Heart left ventricle (tissue), 16 donors: ENCODE data around the gene TMEM91. TPM values are rescaled to one million over a fixed set of nuclear protein-coding genes. Genes with fewer than 3 reads are reported as not detected.

Source experiments
- ATAC-seq, 4 donors: fragments of 200-7000 bp; cut with Tn5 transposase; one replicate each; pipeline ENCODE4 v1.9.1; 2020 to 2022; ENCODE audit warnings: moderate library complexity in 4 of 4, mild to moderate bottlenecking in 3 of 4, moderate number of reproducible peaks in 1 of 4
- DNase-seq, 5 donors: peaks; one replicate each; pipeline ENCODE4 v3.0.0-alpha.2; 2020
- H3K27ac ChIP-seq, 12 donors: fragments of 200-600 bp; sonication (generic) in 4 of 12; one replicate each; pipeline versions ENCODE4 v1.5.0 to v1.8.0; 2016 to 2022; ENCODE audit warnings: mild to moderate bottlenecking in 2 of 12
- H3K27me3 ChIP-seq, 9 donors: fragments of 200-600 bp; sonication (generic) in 2 of 9; one replicate each; pipeline versions ENCODE4 v1.5.1 to v1.8.0; 2016 to 2022; ENCODE audit warnings: mild to moderate bottlenecking in 3 of 9
- H3K36me3 ChIP-seq, 9 donors: fragments of 200-600 bp; sonication (generic) in 2 of 9; one replicate each; pipeline versions ENCODE4 v1.5.0 to v1.8.0; 2018 to 2022; ENCODE audit warnings: mild to moderate bottlenecking in 2 of 9
- H3K4me1 ChIP-seq, 12 donors: fragments of 200-600 bp; sonication (generic) in 4 of 12; one replicate each; pipeline versions ENCODE4 v1.5.0 to v1.8.0; 2016 to 2022; ENCODE audit warnings: mild to moderate bottlenecking in 3 of 12
- H3K4me3 ChIP-seq, 12 donors: fragments of 200-600 bp; sonication (generic) in 4 of 12; one replicate each; pipeline versions ENCODE4 v1.5.0 to v1.8.0; 2017 to 2022; ENCODE audit warnings: mild to moderate bottlenecking in 9 of 12, moderate library complexity in 4 of 12
- H3K9me3 ChIP-seq, 12 donors: fragments of 200-600 bp; sonication (generic) in 4 of 12; one replicate each; pipeline versions ENCODE4 v1.5.0 to v1.8.0; 2016 to 2022; ENCODE audit warnings: mild to moderate bottlenecking in 1 of 12
- POLR2A ChIP-seq, 2 donors: fragments of 450-650 bp; IDR thresholded peaks; one replicate each; pipeline ENCODE4 v1.6.1; 2017; ENCODE audit warnings: antibody characterized with exemption in 2 of 2, mild to moderate bottlenecking in 2 of 2, moderate library complexity in 2 of 2
- WGBS, 4 donors: extraction: QIAGEN DNeasy Blood & Tissue Kit in 2 of 4; methylation state at CpG; one replicate each; pipeline versions ENCODE4 v1.1.5 to v1.1.7; 2013 to 2018; 5-methylcytosine and 5-hydroxymethylcytosine counted together
- intact Hi-C, 10 donors: fragments of 100-400 bp; cut with DNase I; formaldehyde crosslinking; loops; one replicate each; pipeline versions ENCODE4 v1.11.1 to v1.14.2; 2022
- polyA plus RNA-seq, 2 donors: library from polyadenylated mRNA; stranded (reverse); fragments of 200-250 nt; gene quantifications; one replicate each; pipeline ENCODE4 v1.2.3, GENCODE V29; 2013
- total RNA-seq, 9 donors: library from RNA; depleted of rRNA in 2 of 9; stranded (reverse); fragments of >200 nt in 2 of 9; fragmentation: NEBNext Ultra II Directional in 3 of 9; extraction: Animal tissue kit (Norgen Biotek cat#: 25700) in 3 of 9; gene quantifications; one replicate each; pipeline versions ENCODE4 v1.1.0 to v1.2.4, GENCODE V29; 2016 to 2023
- TF ChIP-seq, protein P1 (sequence below), 12 donors: fragments of 200-600 bp; sonication (generic) in 4 of 12; IDR thresholded peaks; one replicate each; pipeline versions ENCODE4 v1.5.0 to v1.8.0; 2018 to 2022; ENCODE audit warnings: antibody characterized with exemption in 12 of 12, mild to moderate bottlenecking in 5 of 12
- donor health status: ischemic (EF 13 %, LVEDD 7.1; RV severe dilation, severe dysfunction).
- donor health status: healthy with polysubstance abuse.
- donor health status: DM: no; HTN: yes; CAD: no.
- donor health status: DM: no; HTN: no; CAD: no.
- donor health status: ischemic (EF 25% LVEDD 6.9; RV normal size, moderate dysfunction).
- donor health status: ischemic (EF 25% LVEDD 5.7; RV mildly dilated, moderate dysfunction).
- donor health status: healthy.
- donor health status: DM: yes; HTN: yes; CAD: no.
- donor health status: ischemic (EF 35%, LVEDD 5.7; RV mildly dilated, moderate dysfunction).
- donor health status: nonischemic (EF 11% LVEDD 7.7; RV severe dilation, severe dysfunction).
- donor health status: DM: yes; HTN: yes; CAD: no.
- donor health status: PGD.
- donor health status: ischemic (EF 29% LVEDD 5.4; RV normal size, mild dysfunction).
- donor health status: nonischemic (EF 23%, LVEDD 6.1; RV moderate dilation, normal function).

Gene TMEM91
- total and polyA plus RNA-seq, 11 donors: 1.0 to 6.7 (median 2.5) TPM

DNA sequence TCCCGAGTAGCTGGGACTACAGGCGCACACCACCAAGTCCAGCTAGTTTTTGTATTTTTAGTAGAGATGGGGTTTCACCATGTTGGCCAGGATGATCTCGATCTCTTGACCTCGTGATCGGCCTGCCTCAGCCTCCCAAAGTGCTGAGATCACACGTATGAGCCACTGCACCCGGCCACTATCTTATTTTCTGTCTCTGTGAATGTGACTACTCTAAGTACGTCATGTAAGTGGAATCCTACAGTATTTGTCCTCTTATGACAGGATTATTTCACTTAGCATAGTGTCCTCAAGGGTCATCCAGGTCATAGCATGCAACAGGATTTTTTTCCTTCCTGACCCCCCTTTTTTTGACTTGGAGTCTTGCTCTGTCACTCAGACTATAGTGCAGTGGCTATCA lies 4.8 kb upstream of the TMEM91 start:
- DNase-seq (no peak), ATAC-seq (no peak)
- Histone ChIP-seq H3K27me3 (no peaks in the 10 kb centered on the region), H3K36me3 (peaks cover 0 to 3% (median 0%) of the 10 kb centered on the region in 9 donors), H3K9me3 (no peaks in the 10 kb centered on the region), H3K4me3 (no peak overlapping the region), H3K27ac (no peak overlapping the region), H3K4me1 (peaks cover 0 to 49% (median 19%) of the 10 kb centered on the region in 12 donors)
- intact Hi-C loops: no loop called here
- TF ChIP-seq, protein P1, sequence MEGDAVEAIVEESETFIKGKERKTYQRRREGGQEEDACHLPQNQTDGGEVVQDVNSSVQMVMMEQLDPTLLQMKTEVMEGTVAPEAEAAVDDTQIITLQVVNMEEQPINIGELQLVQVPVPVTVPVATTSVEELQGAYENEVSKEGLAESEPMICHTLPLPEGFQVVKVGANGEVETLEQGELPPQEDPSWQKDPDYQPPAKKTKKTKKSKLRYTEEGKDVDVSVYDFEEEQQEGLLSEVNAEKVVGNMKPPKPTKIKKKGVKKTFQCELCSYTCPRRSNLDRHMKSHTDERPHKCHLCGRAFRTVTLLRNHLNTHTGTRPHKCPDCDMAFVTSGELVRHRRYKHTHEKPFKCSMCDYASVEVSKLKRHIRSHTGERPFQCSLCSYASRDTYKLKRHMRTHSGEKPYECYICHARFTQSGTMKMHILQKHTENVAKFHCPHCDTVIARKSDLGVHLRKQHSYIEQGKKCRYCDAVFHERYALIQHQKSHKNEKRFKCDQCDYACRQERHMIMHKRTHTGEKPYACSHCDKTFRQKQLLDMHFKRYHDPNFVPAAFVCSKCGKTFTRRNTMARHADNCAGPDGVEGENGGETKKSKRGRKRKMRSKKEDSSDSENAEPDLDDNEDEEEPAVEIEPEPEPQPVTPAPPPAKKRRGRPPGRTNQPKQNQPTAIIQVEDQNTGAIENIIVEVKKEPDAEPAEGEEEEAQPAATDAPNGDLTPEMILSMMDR (IDR thresholded peaks at IDR 0.05): no peak
- TF ChIP-seq POLR2A (IDR thresholded peaks at IDR 0.05): no peak
- WGBS, 4 donors: 94 to 97% (median 95%) methylated on average over 8 of the region's 8 CpGs

DNA sequence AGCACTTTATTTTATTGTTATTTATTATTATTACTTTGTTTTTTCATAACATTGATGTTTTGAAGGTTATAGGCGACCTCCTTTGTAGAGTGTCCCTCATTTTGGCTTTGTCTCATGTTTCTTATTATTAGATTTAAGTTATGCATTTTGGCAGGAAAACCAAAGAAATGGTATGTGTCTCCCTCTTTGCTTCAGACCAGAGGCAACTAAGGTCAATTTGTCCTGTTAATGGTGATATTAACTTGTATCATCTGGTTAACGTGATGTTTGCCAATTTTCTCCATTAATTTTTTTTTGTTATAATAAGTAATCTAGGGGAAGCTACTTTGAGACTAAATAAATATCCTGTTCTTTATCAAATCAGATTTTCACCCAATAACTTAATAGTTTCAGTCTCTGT lies 3.8 kb upstream of the TMEM91 start:
- TF ChIP-seq, protein P1 (IDR thresholded peaks at IDR 0.05): no peak
- TF ChIP-seq POLR2A (IDR thresholded peaks at IDR 0.05): no peak
- intact Hi-C loops: no loop called here
- Histone ChIP-seq H3K4me1 (peaks cover 0 to 46% (median 20%) of the 10 kb centered on the region in 12 donors), H3K36me3 (peaks cover 0 to 3% (median 0%) of the 10 kb centered on the region in 9 donors), H3K27ac (no peak overlapping the region), H3K4me3 (no peak overlapping the region), H3K27me3 (no peaks in the 10 kb centered on the region), H3K9me3 (no peaks in the 10 kb centered on the region)
- no peak for ATAC-seq
- no peak for DNase-seq
- 78 to 86% (median 82%) methylated on average over 2 of the region's 2 CpGs for WGBS, 4 donors

- Histone ChIP-seq H3K9me3 (no peaks in the 10 kb centered on the region), H3K36me3 (peaks cover 0 to 3% (median 0%) of the 10 kb centered on the region in 9 donors), H3K27me3 (no peaks in the 10 kb centered on the region), H3K27ac (peak overlapping the region in 3 of 12 donors; percentile 11 to 57 (median 13)), H3K4me3 (no peak overlapping the region), H3K4me1 (peaks cover 0 to 40% (median 20%) of the 10 kb centered on the region in 12 donors)
- 13 to 16% (median 15%) methylated on average over 12 of the region's 12 CpGs for WGBS, 4 donors
- TF ChIP-seq, protein P1 (IDR thresholded peaks at IDR 0.05): no peak
- TF ChIP-seq POLR2A (IDR thresholded peaks at IDR 0.05): no peak
- ATAC-seq (peak; percentile 65 to 87 (median 86)), DNase-seq (peak; percentile 88 to 93 (median 92))
- intact Hi-C loops: no loop called here
Observed at GRCh38 chr19:41373993-41374392, 2.3 kb upstream of the TMEM91 start.

GRCh38 chr19:41376998-41377365 lies 649 bp downstream of the TMEM91 start:
- Histone ChIP-seq H3K9me3 (no peaks in the 10 kb centered on the region), H3K4me3 (peak overlapping the region; percentile 34 to 87 (median 68)), H3K4me1 (peaks cover 0 to 47% (median 20%) of the 10 kb centered on the region in 12 donors), H3K27me3 (no peaks in the 10 kb centered on the region), H3K27ac (peak overlapping the region in 10 of 12 donors; percentile 37 to 87 (median 66)), H3K36me3 (peaks cover 0 to under 1% (median 0%) of the 10 kb centered on the region in 9 donors)
- intact Hi-C loops: no loop called here
- TF ChIP-seq, protein P1 (IDR thresholded peaks at IDR 0.05): no peak
- peak in 1 of 4 donors; percentile 13 for ATAC-seq
- no peak for DNase-seq
- WGBS, 4 donors: 73 to 78% (median 75%) methylated on average over 8 of the region's 8 CpGs
